PC-9 (cell line): ENCODE results near the gene IREB2. TPM values are rescaled to one million over a fixed set of nuclear protein-coding genes. Genes with fewer than 3 reads are reported as not detected.

Experiments
- BruUV-seq: library from RNA; stranded (reverse); fragments of 400-500 nt; replicated peaks from 2 replicates; lab custom pipeline; 2021; lab: Mats Ljungman, UMichigan
- CTCF ChIA-PET: fragments of 300-600 bp; sonication (Branson Sonifier 250); formaldehyde crosslinking; loops from one replicate; lab custom pipeline; 2022; ENCODE audit warnings: antibody characterized with exemption; lab: Charles Lee
- POLR2A ChIA-PET: fragments of 300-600 bp; sonication (Branson Sonifier 250); formaldehyde crosslinking; loops from one replicate; lab custom pipeline; 2022; ENCODE audit warnings: antibody characterized with exemption; ENCODE audit not compliant: unreplicated experiment; lab: Charles Lee
- DNase-seq, 2 experiments: peaks; one replicate each; pipeline versions ENCODE4 v3.0.0 to v3.0.0-alpha.2; 2015 to 2022; ENCODE audit warnings: mixed read lengths in 1 of 2
- H2AFZ ChIP-seq: fragments of 200-600 bp; sonication (generic); 2 replicates; pipeline ENCODE4 v1.8.1; 2017; ENCODE audit warnings: antibody characterized with exemption
- H3F3A ChIP-seq: fragments of 200-600 bp; sonication (generic); 2 replicates; pipeline ENCODE4 v1.8.1; 2017; ENCODE audit warnings: antibody characterized with exemption, mild to moderate bottlenecking, low read depth; ENCODE audit not compliant: insufficient read depth
- H3K27ac ChIP-seq: fragments of 200-600 bp; sonication (generic); 2 replicates; pipeline ENCODE4 v1.6.1; 2016; ENCODE audit warnings: mixed run types
- H3K27me3 ChIP-seq: fragments of 200-600 bp; sonication (generic); 2 replicates; pipeline ENCODE4 v1.6.1; 2016; ENCODE audit warnings: low read depth, mixed run types; ENCODE audit not compliant: insufficient read depth
- H3K36me3 ChIP-seq: fragments of 200-600 bp; sonication (generic); 2 replicates; pipeline ENCODE4 v1.6.1; 2016; ENCODE audit warnings: low read depth, mixed run types
- H3K4me1 ChIP-seq: fragments of 200-600 bp; sonication (generic); replicated peaks from 2 replicates; pipeline ENCODE4 v1.6.1; 2016; ENCODE audit warnings: mixed run types; ENCODE audit not compliant: insufficient read depth
- H3K4me2 ChIP-seq: fragments of 200-600 bp; sonication (generic); 2 replicates; pipeline ENCODE4 v1.6.1; 2017; ENCODE audit warnings: mixed run types
- H3K4me3 ChIP-seq: fragments of 200-600 bp; sonication (generic); 2 replicates; pipeline ENCODE4 v1.6.1; 2016; ENCODE audit warnings: mixed run types
- H3K79me2 ChIP-seq: fragments of 200-600 bp; sonication (generic); 2 replicates; pipeline ENCODE4 v1.6.1; 2017; ENCODE audit warnings: low read depth, mixed run types
- H3K9me2 ChIP-seq: fragments of 200-600 bp; sonication (generic); 2 replicates; pipeline ENCODE4 v1.8.1; 2017; ENCODE audit warnings: mild to moderate bottlenecking; ENCODE audit not compliant: insufficient read depth
- H3K9me3 ChIP-seq: fragments of 200-600 bp; sonication (generic); 2 replicates; pipeline ENCODE4 v1.8.1; 2016; ENCODE audit warnings: low read depth; ENCODE audit not compliant: insufficient read depth
- H4K20me1 ChIP-seq: fragments of 200-600 bp; sonication (generic); 2 replicates; pipeline ENCODE4 v1.8.1; 2017; ENCODE audit not compliant: insufficient read depth
- EZH2 ChIP-seq: fragments of 200-600 bp; sonication (generic); IDR thresholded peaks from 2 replicates; pipeline ENCODE4 v1.8.0; 2017; ENCODE audit warnings: antibody characterized with exemption, low read depth
- intact Hi-C: fragments of 100-400 bp; cut with micrococcal nuclease; formaldehyde crosslinking; loops from one replicate; pipeline ENCODE4 v1.10.0; 2022; ENCODE audit not compliant: unreplicated experiment
- total RNA-seq: library from RNA; stranded (reverse); gene quantifications from 2 replicates; pipeline ENCODE4 v1.2.3, GENCODE V29; 2021
- TF ChIP-seq, protein P1 (sequence below): fragments of 200-600 bp; sonication (generic); conservative IDR thresholded peaks from 2 replicates; pipeline ENCODE4 v1.6.1; 2017; ENCODE audit warnings: mixed run types, antibody characterized with exemption, mild to moderate bottlenecking, moderate library complexity

IREB2 gene
- total RNA-seq, 1 experiment from 2014 or later = 48.8 TPM

DNA sequence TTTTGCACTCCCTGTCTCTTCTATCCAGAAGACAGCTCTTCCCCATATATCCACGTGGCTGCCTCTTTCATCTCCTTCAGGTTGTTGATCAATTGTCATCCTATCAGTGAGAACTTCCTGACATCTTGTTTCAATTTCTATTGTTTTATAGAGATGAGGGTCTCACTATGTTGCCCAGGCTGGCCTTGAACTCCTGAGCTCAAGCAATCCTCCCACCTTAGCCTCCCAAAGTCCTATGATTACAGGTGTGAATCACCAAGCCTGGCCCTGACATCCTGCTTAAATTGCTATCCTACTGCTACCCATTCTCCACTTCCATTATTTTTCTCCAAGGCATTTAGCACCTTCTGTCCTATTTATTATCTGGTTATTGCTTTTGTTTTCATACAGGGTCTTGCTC is 44.9 kb upstream of the IREB2 start:
- Histone ChIP-seq H3K4me1 (no peaks in the 10 kb centered on the region), H3K9me3 (no peaks in the 10 kb centered on the region), H4K20me1 (no peaks in the 10 kb centered on the region), H3F3A (no peaks in the 10 kb centered on the region), H3K4me3 (no peak overlapping the region), H3K36me3 (no peaks in the 10 kb centered on the region), H3K27ac (no peak overlapping the region), H3K27me3 (peaks cover 12% of the 10 kb centered on the region; the same call in 1 of the 2 replicates), H3K4me2 (no peak overlapping the region), H3K79me2 (no peaks in the 10 kb centered on the region), H2AFZ (no peak overlapping the region), H3K9me2 (no peaks in the 10 kb centered on the region)
- no TSS peak for BruUV-seq
- ChIA-PET POLR2A (no interaction called here), CTCF (no interaction called here)
- no peak for TF ChIP-seq EZH2
- TF ChIP-seq, protein P1, sequence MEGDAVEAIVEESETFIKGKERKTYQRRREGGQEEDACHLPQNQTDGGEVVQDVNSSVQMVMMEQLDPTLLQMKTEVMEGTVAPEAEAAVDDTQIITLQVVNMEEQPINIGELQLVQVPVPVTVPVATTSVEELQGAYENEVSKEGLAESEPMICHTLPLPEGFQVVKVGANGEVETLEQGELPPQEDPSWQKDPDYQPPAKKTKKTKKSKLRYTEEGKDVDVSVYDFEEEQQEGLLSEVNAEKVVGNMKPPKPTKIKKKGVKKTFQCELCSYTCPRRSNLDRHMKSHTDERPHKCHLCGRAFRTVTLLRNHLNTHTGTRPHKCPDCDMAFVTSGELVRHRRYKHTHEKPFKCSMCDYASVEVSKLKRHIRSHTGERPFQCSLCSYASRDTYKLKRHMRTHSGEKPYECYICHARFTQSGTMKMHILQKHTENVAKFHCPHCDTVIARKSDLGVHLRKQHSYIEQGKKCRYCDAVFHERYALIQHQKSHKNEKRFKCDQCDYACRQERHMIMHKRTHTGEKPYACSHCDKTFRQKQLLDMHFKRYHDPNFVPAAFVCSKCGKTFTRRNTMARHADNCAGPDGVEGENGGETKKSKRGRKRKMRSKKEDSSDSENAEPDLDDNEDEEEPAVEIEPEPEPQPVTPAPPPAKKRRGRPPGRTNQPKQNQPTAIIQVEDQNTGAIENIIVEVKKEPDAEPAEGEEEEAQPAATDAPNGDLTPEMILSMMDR = no peak
- no peak for DNase-seq
- intact Hi-C loops = no loop called here

GRCh38 chr15:78394026-78394425 is 44.0 kb upstream of the IREB2 start:
- no peaks in the 10 kb centered on the region for H3K4me1 ChIP-seq
- DNase-seq = no peak
- intact Hi-C loops = no loop called here
- ChIA-PET CTCF (no interaction called here), POLR2A (no interaction called here)
- no peak overlapping the region for H3K4me3 ChIP-seq
- no peak overlapping the region for H3K4me2 ChIP-seq
- no TSS peak for BruUV-seq
- no peaks in the 10 kb centered on the region for H4K20me1 ChIP-seq
- H3K79me2 ChIP-seq = no peaks in the 10 kb centered on the region
- no peak for TF ChIP-seq EZH2
- TF ChIP-seq, protein P1 = no peak
- H3K9me3 ChIP-seq = no peaks in the 10 kb centered on the region
- H3K27ac ChIP-seq = no peak overlapping the region
- H3F3A ChIP-seq = no peaks in the 10 kb centered on the region
- peaks cover 8% of the 10 kb centered on the region; the same call in 1 of the 2 replicates for H3K27me3 ChIP-seq
- no peaks in the 10 kb centered on the region for H3K9me2 ChIP-seq
- H2AFZ ChIP-seq = no peak overlapping the region
- H3K36me3 ChIP-seq = no peaks in the 10 kb centered on the region

- Histone ChIP-seq H3K36me3 (no peaks in the 10 kb centered on the region), H3K4me3 (no peak overlapping the region), H3K4me2 (no peak overlapping the region), H3K9me3 (no peaks in the 10 kb centered on the region), H3K4me1 (no peaks in the 10 kb centered on the region), H3K79me2 (no peaks in the 10 kb centered on the region), H2AFZ (no peak overlapping the region), H3K27me3 (no peaks in the 10 kb centered on the region), H3K27ac (no peak overlapping the region), H4K20me1 (no peaks in the 10 kb centered on the region), H3K9me2 (no peaks in the 10 kb centered on the region), H3F3A (no peaks in the 10 kb centered on the region)
- TF ChIP-seq, protein P1 = no peak
- TF ChIP-seq EZH2 = no peak
- no TSS peak for BruUV-seq
- ChIA-PET POLR2A (no interaction called here), CTCF (no interaction called here)
- no peak for DNase-seq
- intact Hi-C loops = no loop called here
Observed at GRCh38 chr15:78394981-78395616, 42.9 kb upstream of the IREB2 start.
